K562 (cell line): Measurements from ENCODE around the gene RAPGEFL1. TPM values are rescaled to one million over a fixed set of nuclear protein-coding genes. Genes with fewer than 3 reads are reported as not detected.

Source experiments
- ATAC-seq: fragments of 200-7000 bp; cut with Tn5 transposase; 3 replicates; pipeline ENCODE4 v1.9.1; 2020; ENCODE audit warnings: moderate library complexity
- BruUV-seq: library from RNA; stranded (reverse); fragments of 400-500 nt; replicated peaks from 2 replicates; lab custom pipeline; 2021; lab: Mats Ljungman, UMichigan
- CTCF ChIA-PET: fragments of 300-600 bp; formaldehyde crosslinking; extraction: SDS; loops from one replicate; lab custom pipeline; 2021; ENCODE audit warnings: low intra/inter-chr PET ratio; lab: Yijun Ruan, JAX
- POLR2A ChIA-PET: fragments of 300-600, 350-650 bp; sonication (Branson Sonifier 250); formaldehyde crosslinking; extraction: SDS; loops from one replicate; lab custom pipeline; 2021; ENCODE audit warnings: antibody characterized with exemption, inconsistent platforms; lab: Yijun Ruan, JAX
- DNase-seq, 4 experiments: peaks; one replicate each; pipeline versions ENCODE4 v3.0.0 to v3.0.0-alpha.2; 2011 to 2018; ENCODE audit warnings: low spot score in 3 of 4, mixed read lengths in 3 of 4; ENCODE audit errors: extremely low read depth in 1 of 4
- FAIRE-seq: peaks from 2 replicates; lab custom pipeline; 2011; peaks lifted over from hg19 to GRCh38; lab: Jason Lieb, UNC
- H2AFZ ChIP-seq: 2 replicates; pipeline ENCODE4 v1.6.0; 2011; ENCODE audit warnings: low read depth, low read length, control low read depth, inconsistent platforms
- H3K27ac ChIP-seq: fragments of 200-600 bp; 3 replicates; pipeline ENCODE4 v1.8.0; 2011; ENCODE audit warnings: low read depth, mild to moderate bottlenecking, control low read depth, inconsistent platforms, low read length, moderate library complexity, mixed read lengths; ENCODE audit errors: extremely low read depth
- H3K27me3 ChIP-seq, 2 experiments: fragments of 300-600 bp in 1 of 2; 2 replicates in 1 of 2; 3 replicates in 1 of 2; pipeline versions ENCODE4 v1.6.0 to v1.8.0; 2011; ENCODE audit warnings: inconsistent platforms in 2 of 2, low read length in 2 of 2, mild to moderate bottlenecking in 1 of 2, mixed read lengths in 1 of 2, moderate library complexity in 1 of 2; ENCODE audit not compliant: control insufficient read depth in 2 of 2, insufficient read depth in 2 of 2
- H3K36me3 ChIP-seq: fragments of 300-600 bp; 3 replicates; pipeline ENCODE4 v1.8.0; 2011; ENCODE audit warnings: mild to moderate bottlenecking, low read length, inconsistent platforms; ENCODE audit not compliant: control insufficient read depth, insufficient read depth
- H3K4me1 ChIP-seq, 2 experiments: fragments of 200-600 bp in 1 of 2; replicated peaks in 1 of 2; 2 replicates in 1 of 2; 3 replicates in 1 of 2; pipeline versions ENCODE4 v1.5.1 to v1.8.0; 2011; ENCODE audit warnings: inconsistent platforms in 2 of 2, low read length in 2 of 2, mild to moderate bottlenecking in 1 of 2, mixed read lengths in 1 of 2, moderate library complexity in 1 of 2; ENCODE audit not compliant: control insufficient read depth in 2 of 2, insufficient read depth in 2 of 2
- H3K4me2 ChIP-seq: 2 replicates; pipeline ENCODE4 v1.6.1; 2011; ENCODE audit warnings: low read length, control low read depth, inconsistent platforms, mixed read lengths; ENCODE audit not compliant: insufficient read depth
- H3K4me3 ChIP-seq: fragments of 200-600 bp; sonication (generic), shearing (Covaris generic); 2 replicates; pipeline ENCODE4 v1.5.1; 2016; ENCODE audit warnings: control low read depth, inconsistent platforms
- H3K79me2 ChIP-seq: fragments of 200-600 bp; 3 replicates; pipeline ENCODE4 v1.8.0; 2011; ENCODE audit warnings: low read length, inconsistent platforms; ENCODE audit not compliant: control insufficient read depth, insufficient read depth
- H3K9ac ChIP-seq, 2 experiments: 2 replicates each; pipeline versions ENCODE4 v1.6.0 to v1.6.1; 2011; ENCODE audit warnings: low read depth in 2 of 2, low read length in 2 of 2, control low read depth in 1 of 2, inconsistent platforms in 1 of 2, mild to moderate bottlenecking in 1 of 2, mixed read lengths in 1 of 2; ENCODE audit not compliant: insufficient read depth in 1 of 2
- H3K9me1 ChIP-seq: one replicate; pipeline ENCODE4 v1.6.0; 2011; ENCODE audit warnings: inconsistent platforms, mild to moderate bottlenecking, low read length, moderate library complexity; ENCODE audit not compliant: control insufficient read depth, insufficient read depth
- H3K9me3 ChIP-seq: replicated peaks from 2 replicates; pipeline ENCODE4 v1.5.1; 2011; ENCODE audit warnings: low read depth, low read length, inconsistent platforms; ENCODE audit not compliant: control insufficient read depth, insufficient read depth
- H4K20me1 ChIP-seq: replicated peaks from 2 replicates; pipeline ENCODE4 v1.6.1; 2011; ENCODE audit warnings: low read length, inconsistent platforms, mixed read lengths; ENCODE audit not compliant: control insufficient read depth, insufficient read depth
- EGR1 ChIP-seq: fragments of 450-650 bp; conservative IDR thresholded peaks from 2 replicates; pipeline ENCODE4 v1.6.1; 2017; ENCODE audit warnings: mild to moderate bottlenecking
- RREB1 ChIP-seq: fragments of 250-450 bp; sonication (Bioruptor Pico); IDR thresholded peaks from 2 replicates; pipeline ENCODE4 v1.4.0; 2020
- WGBS: fragments of 100-300 bp; shearing (Covaris generic); methylation state at CpG from one replicate; pipeline ENCODE4 v1.1.6; 2016; ENCODE audit warnings: low coverage, mixed read lengths; ENCODE audit not compliant: insufficient coverage; ENCODE audit errors: missing lambda C conversion rate; 5-methylcytosine and 5-hydroxymethylcytosine counted together
- in situ Hi-C: fragments of 300-500 bp; cut with MboI; formaldehyde crosslinking; loops from 4 replicates; pipeline ENCODE4 v1.15.0; 2018; ENCODE audit warnings: inconsistent platforms, mixed read lengths
- intact Hi-C: fragments of 100-400 bp; cut with micrococcal nuclease; formaldehyde crosslinking; loops from 2 replicates; pipeline ENCODE4 v1.14.2; 2022
- polyA plus RNA-seq, 8 experiments: library from polyadenylated mRNA; depleted of rRNA in 4 of 8; stranded (reverse) in 5 of 8; unstranded in 3 of 8; fragments of >200 nt; fragmentation: Nextera tagmentation in 2 of 8; fragmentation: Illumina TruSeq in 1 of 8; extraction: Ambion mirVana in 2 of 8; extraction: Trizol in 1 of 8; gene quantifications; 2 replicates each; pipeline versions ENCODE4 v1.2.1 to v1.2.3, GENCODE V29; 2011 to 2014; ENCODE audit warnings: inconsistent platforms in 1 of 8, missing spikeins in 1 of 8
- total RNA-seq, 7 experiments: library from RNA; depleted of rRNA in 6 of 7; stranded (reverse); fragments of >200 nt in 6 of 7; fragmentation: Illumina TruSeq in 2 of 7; extraction: Trizol in 2 of 7; gene quantifications; 2 replicates each; pipeline versions ENCODE4 v1.2.1 to v1.2.3, GENCODE V29; 2011 to 2021; ENCODE audit warnings: low replicate concordance in 1 of 7

Gene RAPGEFL1
- total and polyA plus RNA-seq, 9 of the 15 experiments (the other 6 are each of a cell fraction or from before 2014, with no cell fraction given) = 0.18 to 4.1 (median 2.1) TPM

- Histone ChIP-seq H3K27ac (no peak overlapping the region), H3K9ac (peak overlapping the region in 1 of 2 experiments; percentile 75; a peak in 1 of 4 replicates), H4K20me1 (no peaks in the 10 kb centered on the region), H3K4me2 (no peak overlapping the region), H3K9me3 (no peaks in the 10 kb centered on the region), H3K36me3 (peaks cover 10% of the 10 kb centered on the region; the same call in 2 of the 3 replicates), H3K4me3 (no peak overlapping the region), H3K9me1 (peaks cover 5% of the 10 kb centered on the region), H2AFZ (no peak overlapping the region), H3K79me2 (no peaks in the 10 kb centered on the region), H3K4me1 (peaks cover 10 to 28% of the 10 kb centered on the region in 2 experiments; a peak in 4 of 5 replicates), H3K27me3 (no peaks in the 10 kb centered on the region)
- intact Hi-C loops (no loop called here), in situ Hi-C loops (no loop called here)
- ATAC-seq (no peak), FAIRE-seq (peak; percentile 81), DNase-seq (no peak)
- TF ChIP-seq RREB1 (CRISPR knock-in tag) (no peak), EGR1 (0 out of 2 replicates have a peak, but pooled peaks have one; percentile 16)
- 58% methylated on average over 6 of the region's 6 CpGs for WGBS
- ChIA-PET POLR2A (interaction anchor here (0.6 to 1.6 kb wide), 8 partner anchors 8 to 105 kb away, joined by 3 to 7 read pairs (median 4); no protein-coding TSS in a partner anchor), CTCF (no interaction called here)
- TSS peak; percentile 27 for BruUV-seq
Measured at GRCh38 chr17:40179923-40180659, 2.8 kb downstream of the RAPGEFL1 start.
